Osteocyte (in vitro differentiated cells): Measurements from ENCODE around the gene DNAAF9. TPM values are rescaled to one million over a fixed set of nuclear protein-coding genes. Genes with fewer than 3 reads are reported as not detected.

Experiments used
- DNase-seq: peaks from one replicate; pipeline ENCODE4 v3.0.0; 2021; ENCODE audit warnings: mixed read lengths; ENCODE audit not compliant: unreplicated experiment; ENCODE audit errors: extremely low spot score
- H3K27ac Mint-ChIP-seq: one replicate; pipeline ENCODE4 v1.8.0; 2021; ENCODE audit warnings: mild to moderate bottlenecking, mixed read lengths; ENCODE audit not compliant: unreplicated experiment
- H3K27me3 Mint-ChIP-seq: one replicate; pipeline ENCODE4 v1.8.0; 2021; ENCODE audit warnings: mixed read lengths; ENCODE audit not compliant: unreplicated experiment
- H3K36me3 Mint-ChIP-seq: one replicate; pipeline ENCODE4 v1.8.0; 2021; ENCODE audit warnings: mixed read lengths; ENCODE audit not compliant: unreplicated experiment
- H3K4me1 Mint-ChIP-seq: one replicate; pipeline ENCODE4 v1.8.0; 2021; ENCODE audit warnings: mixed read lengths; ENCODE audit not compliant: unreplicated experiment
- H3K4me3 Mint-ChIP-seq: one replicate; pipeline ENCODE4 v1.8.0; 2021; ENCODE audit warnings: mild to moderate bottlenecking, moderate library complexity, mixed read lengths; ENCODE audit not compliant: unreplicated experiment
- H3K9me3 Mint-ChIP-seq: one replicate; pipeline ENCODE4 v1.8.0; 2021; ENCODE audit warnings: mixed read lengths; ENCODE audit not compliant: unreplicated experiment
- total RNA-seq: library from RNA; stranded (reverse); gene quantifications from 2 replicates; pipeline ENCODE4 v1.2.1, GENCODE V29; 2021
- TF ChIP-seq, protein P1 (sequence below): fragments of 200-600 bp; sonication (generic); IDR thresholded peaks from 2 replicates; pipeline ENCODE4 v1.5.0; 2021; ENCODE audit warnings: antibody characterized with exemption, mild to moderate bottlenecking, moderate library complexity

DNAAF9 gene
- total RNA-seq, 1 donor from 2014 or later, result 13.7 TPM

DNA sequence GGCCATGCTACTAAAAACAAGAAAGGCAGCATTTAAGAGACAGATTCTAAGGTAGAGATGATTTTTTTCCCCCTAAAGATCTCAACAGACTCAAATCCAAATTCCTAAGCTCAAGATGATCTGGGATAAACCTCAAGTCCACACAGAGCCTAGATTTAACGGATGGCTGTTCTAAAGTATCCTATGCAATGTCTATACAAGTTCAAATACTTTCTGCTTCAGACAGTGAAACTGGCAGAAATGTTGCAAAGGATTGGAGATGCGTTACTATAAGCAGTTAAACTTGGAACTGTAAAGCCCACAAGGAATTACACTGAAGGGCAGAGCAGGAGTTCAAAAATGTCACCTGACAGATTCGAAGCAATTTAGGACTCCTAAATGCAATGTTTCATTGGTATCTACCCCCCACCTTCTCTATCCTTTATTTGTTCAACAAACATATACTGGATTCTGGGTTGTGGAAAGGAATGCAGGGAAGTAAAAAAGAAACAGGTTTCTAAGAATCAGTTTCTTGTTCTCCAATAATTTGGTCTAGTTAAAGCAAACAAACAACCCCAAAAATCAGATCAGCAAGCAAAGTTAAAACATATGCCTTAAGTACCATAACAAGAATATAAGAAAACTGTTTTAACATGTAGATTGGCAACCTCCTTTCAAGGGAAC, 1.6 kb downstream of the DNAAF9 start:
- Mint-ChIP-seq H3K4me1 (peaks cover 31% of the 10 kb centered on the region), H3K27ac (peak overlapping the region; percentile 85), H3K9me3 (no peaks in the 10 kb centered on the region), H3K27me3 (no peaks in the 10 kb centered on the region), H3K4me3 (peak overlapping the region; percentile 83), H3K36me3 (no peaks in the 10 kb centered on the region)
- TF ChIP-seq, protein P1, sequence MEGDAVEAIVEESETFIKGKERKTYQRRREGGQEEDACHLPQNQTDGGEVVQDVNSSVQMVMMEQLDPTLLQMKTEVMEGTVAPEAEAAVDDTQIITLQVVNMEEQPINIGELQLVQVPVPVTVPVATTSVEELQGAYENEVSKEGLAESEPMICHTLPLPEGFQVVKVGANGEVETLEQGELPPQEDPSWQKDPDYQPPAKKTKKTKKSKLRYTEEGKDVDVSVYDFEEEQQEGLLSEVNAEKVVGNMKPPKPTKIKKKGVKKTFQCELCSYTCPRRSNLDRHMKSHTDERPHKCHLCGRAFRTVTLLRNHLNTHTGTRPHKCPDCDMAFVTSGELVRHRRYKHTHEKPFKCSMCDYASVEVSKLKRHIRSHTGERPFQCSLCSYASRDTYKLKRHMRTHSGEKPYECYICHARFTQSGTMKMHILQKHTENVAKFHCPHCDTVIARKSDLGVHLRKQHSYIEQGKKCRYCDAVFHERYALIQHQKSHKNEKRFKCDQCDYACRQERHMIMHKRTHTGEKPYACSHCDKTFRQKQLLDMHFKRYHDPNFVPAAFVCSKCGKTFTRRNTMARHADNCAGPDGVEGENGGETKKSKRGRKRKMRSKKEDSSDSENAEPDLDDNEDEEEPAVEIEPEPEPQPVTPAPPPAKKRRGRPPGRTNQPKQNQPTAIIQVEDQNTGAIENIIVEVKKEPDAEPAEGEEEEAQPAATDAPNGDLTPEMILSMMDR, result no peak
- DNase-seq, result no peak

DNA sequence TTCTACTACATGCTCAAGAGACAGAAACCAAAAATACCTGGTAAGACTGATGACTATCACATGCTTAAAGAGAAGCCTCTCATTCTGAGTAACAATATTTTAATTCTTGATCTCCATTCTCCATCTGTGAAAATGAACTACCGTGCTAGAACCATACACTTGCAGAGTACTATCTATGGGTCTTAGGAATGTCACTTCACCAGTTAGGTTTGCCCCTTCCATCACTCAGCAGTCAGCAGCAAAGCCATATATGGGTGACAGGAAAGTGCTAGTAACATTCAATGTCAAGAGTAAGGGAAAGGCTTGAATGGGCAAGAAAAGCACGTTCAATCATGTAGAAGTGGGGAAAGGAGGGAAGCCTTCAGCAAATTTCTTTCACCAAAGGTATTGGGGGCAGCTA, 2.3 kb downstream of the DNAAF9 start:
- H3K36me3 Mint-ChIP-seq, result no peaks in the 10 kb centered on the region
- DNase-seq, result no peak
- H3K27me3 Mint-ChIP-seq, result no peaks in the 10 kb centered on the region
- H3K9me3 Mint-ChIP-seq, result no peaks in the 10 kb centered on the region
- peaks cover 31% of the 10 kb centered on the region for H3K4me1 Mint-ChIP-seq
- TF ChIP-seq, protein P1, result no peak
- H3K27ac Mint-ChIP-seq, result no peak overlapping the region
- H3K4me3 Mint-ChIP-seq, result no peak overlapping the region

DNA sequence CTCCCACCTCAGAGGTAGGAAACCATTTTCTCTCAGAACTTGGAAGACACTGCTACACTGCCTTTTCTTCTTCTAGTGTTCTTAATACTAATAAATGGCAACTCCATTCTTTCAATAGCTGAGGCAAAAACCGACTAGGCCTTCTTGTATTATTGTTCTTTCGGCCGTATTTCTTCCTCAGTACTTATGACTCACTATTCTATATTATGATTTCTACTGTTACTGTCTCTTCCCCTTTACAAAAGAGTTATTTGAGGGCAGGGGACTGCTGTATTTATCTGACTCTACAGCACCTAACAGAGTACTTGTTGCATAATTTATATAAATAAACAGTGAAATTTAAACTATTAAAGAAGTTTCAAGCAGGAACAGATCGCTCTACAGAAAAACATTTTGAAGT, 3.1 kb downstream of the DNAAF9 start:
- TF ChIP-seq, protein P1, result no peak
- Mint-ChIP-seq H3K4me3 (no peak overlapping the region), H3K9me3 (no peaks in the 10 kb centered on the region), H3K4me1 (peaks cover 33% of the 10 kb centered on the region), H3K27me3 (no peaks in the 10 kb centered on the region), H3K36me3 (no peaks in the 10 kb centered on the region), H3K27ac (peak overlapping the region; percentile 56)
- DNase-seq, result no peak

DNA sequence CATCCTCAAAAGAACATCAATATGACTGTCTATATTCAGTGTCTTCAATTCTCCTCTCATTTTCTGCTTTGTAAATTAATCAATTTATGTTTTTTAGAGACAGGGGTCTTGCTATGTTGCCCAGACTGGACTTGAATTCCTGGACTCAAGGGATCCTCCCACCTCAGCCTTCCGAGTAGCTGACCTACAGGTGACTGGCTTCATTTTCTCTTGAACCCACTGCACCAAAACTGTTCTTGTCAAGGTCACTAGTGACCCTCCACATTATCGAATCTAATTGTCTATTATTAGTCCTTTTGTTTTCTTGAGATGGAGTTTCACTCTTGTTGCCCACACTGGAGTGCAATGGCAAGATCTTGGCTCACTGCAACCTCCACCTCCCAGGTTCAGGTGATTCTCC, 3.7 kb downstream of the DNAAF9 start:
- Mint-ChIP-seq H3K27me3 (no peaks in the 10 kb centered on the region), H3K36me3 (no peaks in the 10 kb centered on the region), H3K27ac (peak overlapping the region; percentile 56), H3K9me3 (no peaks in the 10 kb centered on the region), H3K4me3 (no peak overlapping the region), H3K4me1 (peaks cover 37% of the 10 kb centered on the region)
- TF ChIP-seq, protein P1, result no peak
- DNase-seq, result no peak

DNA sequence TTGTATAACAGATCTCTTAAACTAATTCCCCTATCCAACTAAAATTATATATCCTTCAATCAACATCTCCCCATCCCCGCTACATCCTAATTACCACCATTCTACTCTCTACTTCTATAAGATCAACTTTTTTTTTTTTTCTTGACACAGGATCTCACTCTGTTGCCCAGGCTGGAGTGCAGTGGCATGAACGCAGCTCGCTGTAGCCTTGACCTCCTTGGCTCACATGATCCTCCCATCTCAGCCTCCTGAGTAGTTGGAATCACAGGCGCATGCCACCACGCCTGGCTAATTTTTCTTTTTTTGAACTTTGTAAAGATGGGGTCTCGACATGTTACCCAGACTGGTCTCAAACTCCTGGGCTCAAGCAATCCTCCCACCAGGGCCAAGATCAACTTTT, 5.0 kb downstream of the DNAAF9 start:
- Mint-ChIP-seq H3K36me3 (no peaks in the 10 kb centered on the region), H3K4me1 (peaks cover 40% of the 10 kb centered on the region), H3K4me3 (no peak overlapping the region), H3K27ac (no peak overlapping the region), H3K27me3 (no peaks in the 10 kb centered on the region), H3K9me3 (no peaks in the 10 kb centered on the region)
- no peak for DNase-seq
- TF ChIP-seq, protein P1, result no peak
